ENCODE data around the gene OSBP.

DNA sequence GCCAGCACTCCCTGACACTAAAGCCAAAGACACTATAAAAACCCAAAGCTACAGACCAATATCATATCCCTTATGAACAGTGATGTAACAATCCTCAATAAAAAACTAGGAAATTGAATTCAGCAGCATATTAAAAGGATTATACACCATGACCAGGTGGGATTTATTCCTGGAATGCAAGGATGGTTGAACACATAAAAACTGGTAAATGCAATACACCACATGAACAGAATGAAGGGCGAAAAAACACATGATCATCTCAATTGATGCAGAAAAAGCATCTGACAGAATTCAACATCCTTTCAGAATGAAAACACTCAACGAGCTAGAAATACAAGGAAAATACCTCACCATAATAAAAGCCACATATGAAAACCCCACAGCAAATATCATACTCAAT lies 31.3 kb downstream of the OSBP start:
- TF ChIP-seq, protein P1, sequence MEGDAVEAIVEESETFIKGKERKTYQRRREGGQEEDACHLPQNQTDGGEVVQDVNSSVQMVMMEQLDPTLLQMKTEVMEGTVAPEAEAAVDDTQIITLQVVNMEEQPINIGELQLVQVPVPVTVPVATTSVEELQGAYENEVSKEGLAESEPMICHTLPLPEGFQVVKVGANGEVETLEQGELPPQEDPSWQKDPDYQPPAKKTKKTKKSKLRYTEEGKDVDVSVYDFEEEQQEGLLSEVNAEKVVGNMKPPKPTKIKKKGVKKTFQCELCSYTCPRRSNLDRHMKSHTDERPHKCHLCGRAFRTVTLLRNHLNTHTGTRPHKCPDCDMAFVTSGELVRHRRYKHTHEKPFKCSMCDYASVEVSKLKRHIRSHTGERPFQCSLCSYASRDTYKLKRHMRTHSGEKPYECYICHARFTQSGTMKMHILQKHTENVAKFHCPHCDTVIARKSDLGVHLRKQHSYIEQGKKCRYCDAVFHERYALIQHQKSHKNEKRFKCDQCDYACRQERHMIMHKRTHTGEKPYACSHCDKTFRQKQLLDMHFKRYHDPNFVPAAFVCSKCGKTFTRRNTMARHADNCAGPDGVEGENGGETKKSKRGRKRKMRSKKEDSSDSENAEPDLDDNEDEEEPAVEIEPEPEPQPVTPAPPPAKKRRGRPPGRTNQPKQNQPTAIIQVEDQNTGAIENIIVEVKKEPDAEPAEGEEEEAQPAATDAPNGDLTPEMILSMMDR (IDR thresholded peaks at IDR 0.05; ENCODE audit: borderline replicate concordance, extremely low read depth, low read length, poor library complexity, severe bottlenecking) = no peak
- TF ChIP-seq EZH2 (IDR thresholded peaks at IDR 0.05; ENCODE audit: borderline replicate concordance, low read depth, low read length, severe bottlenecking) = no peak

Measured in DND-41 (cell line).